OCI-LY3 (cell line): ENCODE data around the gene RRAS2.

Experiments used
- CTCF ChIP-seq: fragments of 200-600, 300-600 bp; sonication (generic); IDR thresholded peaks from 2 replicates; pipeline ENCODE4 v1.5.1; 2014; ENCODE audit warnings: antibody characterized with exemption, low read length, low read depth
- EZH2phosphoT487 ChIP-seq: fragments of 200-600 bp; shearing (Covaris generic); IDR thresholded peaks from 2 replicates; pipeline ENCODE4 v1.6.1; 2018; ENCODE audit warnings: antibody characterized with exemption, mixed run types, low read depth

GRCh38 chr11:14254533-14255237, 104.3 kb downstream of the RRAS2 start:
- no peak for TF ChIP-seq CTCF
- no peak for TF ChIP-seq EZH2phosphoT487
